Chondrocyte (in vitro differentiated cells): ENCODE results near the gene PUS7. TPM values are rescaled to one million over a fixed set of nuclear protein-coding genes. Genes with fewer than 3 reads are reported as not detected.
A peak's percentile ranks its signal among the peaks of the same experiment; 100 is the strongest.
"Not testable (repeated sequence)": the region's sequence is repeated elsewhere in the genome, so short reads cannot be mapped to it uniquely, and the experiment has no call there.

Experiments
- DNase-seq: peaks from one replicate; pipeline ENCODE4 v3.0.0; 2021; ENCODE audit warnings: mixed read lengths, low spot score
- H3K27ac Mint-ChIP-seq: one replicate; pipeline ENCODE4 v1.8.0; 2021; ENCODE audit warnings: mild to moderate bottlenecking, moderate library complexity, mixed read lengths; ENCODE audit not compliant: unreplicated experiment
- H3K27me3 Mint-ChIP-seq: 2 replicates; pipeline ENCODE4 v1.8.0; 2021; ENCODE audit warnings: low read depth, mixed read lengths
- H3K36me3 Mint-ChIP-seq: 2 replicates; pipeline ENCODE4 v1.8.0; 2021; ENCODE audit warnings: low read depth, mixed read lengths
- H3K4me1 Mint-ChIP-seq: 2 replicates; pipeline ENCODE4 v1.8.0; 2021; ENCODE audit warnings: low read depth, mild to moderate bottlenecking, mixed read lengths
- H3K4me3 Mint-ChIP-seq: one replicate; pipeline ENCODE4 v1.8.0; 2021; ENCODE audit warnings: mild to moderate bottlenecking, moderate library complexity, mixed read lengths; ENCODE audit not compliant: unreplicated experiment
- H3K9me3 Mint-ChIP-seq: 2 replicates; pipeline ENCODE4 v1.8.0; 2021; ENCODE audit warnings: low read depth, mixed read lengths
- total RNA-seq: library from RNA; stranded (reverse); gene quantifications from 3 replicates; pipeline ENCODE4 v1.2.1, GENCODE V29; 2021
- TF ChIP-seq, protein P1 (sequence below): fragments of 200-600 bp; sonication (generic); IDR thresholded peaks from 2 replicates; pipeline ENCODE4 v1.5.0; 2021; ENCODE audit warnings: antibody characterized with exemption, mild to moderate bottlenecking, moderate library complexity

Gene PUS7
- total RNA-seq, 1 donor from 2014 or later: 18.5 TPM

- DNase-seq: no peak
- no peak overlapping the region for H3K4me3 Mint-ChIP-seq
- H3K27ac Mint-ChIP-seq: no peak overlapping the region
- no peaks in the 10 kb centered on the region for H3K9me3 Mint-ChIP-seq
- no peaks in the 10 kb centered on the region for H3K27me3 Mint-ChIP-seq
- H3K4me1 Mint-ChIP-seq: peaks cover 6% of the 10 kb centered on the region
- peaks cover 14% of the 10 kb centered on the region for H3K36me3 Mint-ChIP-seq
- TF ChIP-seq, protein P1, sequence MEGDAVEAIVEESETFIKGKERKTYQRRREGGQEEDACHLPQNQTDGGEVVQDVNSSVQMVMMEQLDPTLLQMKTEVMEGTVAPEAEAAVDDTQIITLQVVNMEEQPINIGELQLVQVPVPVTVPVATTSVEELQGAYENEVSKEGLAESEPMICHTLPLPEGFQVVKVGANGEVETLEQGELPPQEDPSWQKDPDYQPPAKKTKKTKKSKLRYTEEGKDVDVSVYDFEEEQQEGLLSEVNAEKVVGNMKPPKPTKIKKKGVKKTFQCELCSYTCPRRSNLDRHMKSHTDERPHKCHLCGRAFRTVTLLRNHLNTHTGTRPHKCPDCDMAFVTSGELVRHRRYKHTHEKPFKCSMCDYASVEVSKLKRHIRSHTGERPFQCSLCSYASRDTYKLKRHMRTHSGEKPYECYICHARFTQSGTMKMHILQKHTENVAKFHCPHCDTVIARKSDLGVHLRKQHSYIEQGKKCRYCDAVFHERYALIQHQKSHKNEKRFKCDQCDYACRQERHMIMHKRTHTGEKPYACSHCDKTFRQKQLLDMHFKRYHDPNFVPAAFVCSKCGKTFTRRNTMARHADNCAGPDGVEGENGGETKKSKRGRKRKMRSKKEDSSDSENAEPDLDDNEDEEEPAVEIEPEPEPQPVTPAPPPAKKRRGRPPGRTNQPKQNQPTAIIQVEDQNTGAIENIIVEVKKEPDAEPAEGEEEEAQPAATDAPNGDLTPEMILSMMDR: no peak
Measured at GRCh38 chr7:105538339-105538738, 16.3 kb upstream of the PUS7 start.

DNA sequence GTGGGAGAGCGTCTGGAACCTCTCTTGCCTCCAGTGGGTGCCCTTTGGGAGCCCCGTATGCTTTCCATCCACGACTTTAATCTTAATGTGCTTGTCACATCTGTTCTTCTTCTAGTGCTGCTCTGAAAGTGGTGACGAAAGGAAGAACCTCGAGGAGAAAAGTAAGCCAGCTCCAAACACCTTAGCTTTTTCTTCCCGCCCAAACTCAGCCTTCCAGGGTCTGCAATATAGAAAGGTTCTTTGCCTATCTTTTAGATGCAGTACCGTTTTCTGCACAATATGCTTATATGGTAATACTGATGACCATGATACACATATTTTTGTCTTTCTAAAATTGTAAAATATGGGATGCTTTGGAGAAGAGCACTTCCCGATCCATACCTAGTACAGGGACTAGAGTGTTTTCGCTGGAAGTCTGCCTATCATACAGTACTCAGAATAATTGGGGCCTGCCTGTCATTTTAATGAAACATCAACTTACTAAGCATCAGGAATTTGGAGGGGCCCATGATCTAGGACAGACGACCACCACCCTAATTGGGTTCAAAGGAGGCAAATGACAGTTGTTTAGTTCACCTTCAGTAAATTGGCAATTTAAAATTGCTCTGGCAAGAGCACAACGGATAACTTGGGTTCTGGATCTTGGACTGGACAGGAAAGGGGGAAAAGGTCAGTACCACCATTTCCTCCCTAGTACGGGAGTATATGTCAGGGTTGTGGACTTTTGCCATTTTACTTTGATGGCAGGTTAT is 10.8 kb upstream of the PUS7 start:
- Mint-ChIP-seq H3K4me1 (peaks cover 18% of the 10 kb centered on the region), H3K36me3 (peaks cover 2% of the 10 kb centered on the region)
- TF ChIP-seq, protein P1: no peak

GRCh38 chr7:105531792-105532671 is 10.0 kb upstream of the PUS7 start, which contains the start of gene RINT1:
RINT1 (plus strand) TSS chr7:105532201; CDS start chr7:105532316, 115 bp downstream.
- Mint-ChIP-seq H3K4me1 (peaks cover 18% of the 10 kb centered on the region), H3K4me3 (peak within 1 kb of the TSS; percentile 93), H3K9me3 (no peaks in the 10 kb centered on the region), H3K27me3 (no peaks in the 10 kb centered on the region), H3K27ac (peak within 1 kb of the TSS; percentile 82), H3K36me3 (peaks cover 2% of the 10 kb centered on the region)
- DNase-seq: peak; percentile 95
- TF ChIP-seq, protein P1: peak; percentile 83

More for the DNA sequence above, 10.8 kb upstream of the PUS7 start:
- Mint-ChIP-seq H3K27ac (peak overlapping the region; percentile 82), H3K27me3 (no peaks in the 10 kb centered on the region), H3K9me3 (no peaks in the 10 kb centered on the region), H3K4me3 (peak overlapping the region; percentile 93)
- DNase-seq: no peak

- no peak overlapping the region for H3K27ac Mint-ChIP-seq
- peak; percentile 35 for DNase-seq
- no peaks in the 10 kb centered on the region for H3K9me3 Mint-ChIP-seq
- H3K27me3 Mint-ChIP-seq: no peaks in the 10 kb centered on the region
- H3K4me3 Mint-ChIP-seq: no peak overlapping the region
- no peaks in the 10 kb centered on the region for H3K36me3 Mint-ChIP-seq
- TF ChIP-seq, protein P1: no peak
- H3K4me1 Mint-ChIP-seq: peaks cover 18% of the 10 kb centered on the region
Measured at GRCh38 chr7:105530546-105530945, 8.5 kb upstream of the PUS7 start.

GRCh38 chr7:105530126-105530525 is 8.1 kb upstream of the PUS7 start:
- Mint-ChIP-seq H3K4me3 (no peak overlapping the region), H3K27me3 (no peaks in the 10 kb centered on the region), H3K4me1 (peaks cover 18% of the 10 kb centered on the region), H3K9me3 (no peaks in the 10 kb centered on the region), H3K27ac (no peak overlapping the region), H3K36me3 (no peaks in the 10 kb centered on the region)
- TF ChIP-seq, protein P1: no peak
- peak; percentile 56 for DNase-seq

DNA sequence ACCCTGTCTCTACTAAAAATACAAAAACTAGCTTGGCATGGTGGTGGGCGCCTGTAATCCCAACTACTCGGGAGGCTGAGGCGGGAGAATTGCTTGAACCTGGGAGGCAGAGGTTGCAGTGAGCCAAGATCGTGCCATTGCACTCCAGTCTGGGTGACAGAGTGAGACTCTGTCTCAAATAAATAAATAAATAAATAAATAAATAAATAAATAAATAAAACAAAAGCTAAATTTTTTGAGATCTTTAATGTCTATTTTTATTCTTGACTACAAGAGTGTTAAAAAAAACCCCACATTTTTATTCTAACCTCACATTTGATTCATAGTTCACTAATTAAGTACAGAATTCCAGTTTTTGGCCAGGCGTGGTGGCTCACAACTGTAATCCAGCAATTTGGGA is 5.7 kb upstream of the PUS7 start:
- not testable (repeated sequence) for H3K27me3 Mint-ChIP-seq, DNase-seq, H3K36me3 Mint-ChIP-seq, H3K4me3 Mint-ChIP-seq, H3K9me3 Mint-ChIP-seq, H3K4me1 Mint-ChIP-seq, H3K27ac Mint-ChIP-seq
